Nephron (organoid): ENCODE measurements around the gene CAMKK1.
"Not testable (repeated sequence)": the region's sequence is repeated elsewhere in the genome, so short reads cannot be mapped to it uniquely, and the experiment has no call there.

Experiments
- H3K27ac Mint-ChIP-seq, 3 experiments: 2 replicates each; pipeline ENCODE4 v1.8.0; 2020; ENCODE audit warnings: mixed read lengths in 3 of 3, mild to moderate bottlenecking in 2 of 3, moderate library complexity in 1 of 3
- H3K27me3 Mint-ChIP-seq: 2 replicates; pipeline ENCODE4 v1.8.0; 2021; ENCODE audit warnings: low read depth, mild to moderate bottlenecking, moderate library complexity, mixed read lengths
- H3K36me3 Mint-ChIP-seq: 2 replicates; pipeline ENCODE4 v1.8.0; 2020; ENCODE audit warnings: low read depth, mixed read lengths
- H3K4me1 Mint-ChIP-seq: 2 replicates; pipeline ENCODE4 v1.8.0; 2020; ENCODE audit warnings: mixed read lengths
- H3K4me3 Mint-ChIP-seq, 3 experiments: 2 replicates each; pipeline ENCODE4 v1.8.0; 2020; ENCODE audit warnings: mild to moderate bottlenecking in 3 of 3, mixed read lengths in 3 of 3, moderate library complexity in 2 of 3
- H3K9me3 Mint-ChIP-seq: 2 replicates; pipeline ENCODE4 v1.8.0; 2020; ENCODE audit warnings: mixed read lengths
- CTCF ChIP-seq, 3 experiments: fragments of 200-600 bp; sonication (generic); IDR thresholded peaks; one replicate each; pipeline ENCODE4 v1.5.0; 2021; ENCODE audit warnings: antibody characterized with exemption in 3 of 3; ENCODE audit not compliant: unreplicated experiment in 3 of 3

The CAMKK1 gene

GRCh38 chr17:3857261-3858105, 35.4 kb downstream of the CAMKK1 start:
- Mint-ChIP-seq H3K36me3 (peaks cover 3% of the 10 kb centered on the region), H3K4me3 (no peak overlapping the region), H3K27ac (no peak overlapping the region), H3K4me1 (no peaks in the 10 kb centered on the region), H3K9me3 (no peaks in the 10 kb centered on the region), H3K27me3 (no peaks in the 10 kb centered on the region)
- TF ChIP-seq CTCF (IDR thresholded peaks at IDR 0.05; ENCODE audit: unreplicated experiment in 3 of 3): no peak

GRCh38 chr17:3854204-3854603, 38.6 kb downstream of the CAMKK1 start:
- H3K27me3 Mint-ChIP-seq, H3K27ac Mint-ChIP-seq, H3K36me3 Mint-ChIP-seq: not testable (repeated sequence)

DNA sequence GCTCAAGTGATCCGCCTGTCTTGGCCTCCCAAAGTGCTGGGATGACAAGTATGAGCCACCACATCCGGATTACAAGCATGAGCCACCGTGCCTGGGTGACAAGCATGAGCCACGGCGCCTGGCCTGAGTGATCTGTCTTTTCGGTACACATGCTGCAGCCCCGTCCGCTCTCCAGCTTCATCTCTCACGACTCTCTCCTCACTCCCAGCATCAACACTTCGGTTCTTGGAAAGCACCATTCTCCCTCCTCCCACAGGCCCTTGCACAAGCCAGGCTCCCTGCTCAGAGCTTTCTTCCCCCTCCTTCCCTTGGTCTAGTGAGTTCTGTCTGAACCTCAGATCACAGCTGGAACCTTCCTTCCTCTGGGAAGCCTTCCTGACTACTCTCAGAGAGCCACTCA, 40.3 kb downstream of the CAMKK1 start:
- no peak overlapping the region for H3K27ac Mint-ChIP-seq
- H3K9me3 Mint-ChIP-seq: no peaks in the 10 kb centered on the region
- no peak overlapping the region for H3K4me3 Mint-ChIP-seq
- no peak for TF ChIP-seq CTCF (IDR thresholded peaks at IDR 0.05; ENCODE audit: unreplicated experiment in 3 of 3)
- H3K27me3 Mint-ChIP-seq: peaks cover 8% of the 10 kb centered on the region
- no peaks in the 10 kb centered on the region for H3K36me3 Mint-ChIP-seq
- H3K4me1 Mint-ChIP-seq: no peaks in the 10 kb centered on the region

More at GRCh38 chr17:3854204-3854603, 38.6 kb downstream of the CAMKK1 start:
- H3K4me3 Mint-ChIP-seq, H3K4me1 Mint-ChIP-seq, H3K9me3 Mint-ChIP-seq: not testable (repeated sequence)

- no peaks in the 10 kb centered on the region for H3K4me1 Mint-ChIP-seq
Measured at GRCh38 chr17:3851461-3852100, 41.3 kb downstream of the CAMKK1 start.

GRCh38 chr17:3848229-3848835, 44.5 kb downstream of the CAMKK1 start:
- Mint-ChIP-seq H3K27ac (no peak overlapping the region), H3K36me3 (peaks cover 10% of the 10 kb centered on the region), H3K27me3 (peaks cover 8% of the 10 kb centered on the region), H3K9me3 (no peaks in the 10 kb centered on the region), H3K4me1 (peaks cover 14% of the 10 kb centered on the region), H3K4me3 (no peak overlapping the region)
- no peak for TF ChIP-seq CTCF (IDR thresholded peaks at IDR 0.05; ENCODE audit: unreplicated experiment in 3 of 3)

More at GRCh38 chr17:3851461-3852100, 41.3 kb downstream of the CAMKK1 start:
- H3K9me3 Mint-ChIP-seq: no peaks in the 10 kb centered on the region
- no peaks in the 10 kb centered on the region for H3K36me3 Mint-ChIP-seq
- H3K27ac Mint-ChIP-seq: no peak overlapping the region
- TF ChIP-seq CTCF (IDR thresholded peaks at IDR 0.05; ENCODE audit: unreplicated experiment in 3 of 3): no peak
- H3K27me3 Mint-ChIP-seq: peaks cover 8% of the 10 kb centered on the region
- H3K4me3 Mint-ChIP-seq: no peak overlapping the region

GRCh38 chr17:3847165-3847670, 45.6 kb downstream of the CAMKK1 start:
- peaks cover 8% of the 10 kb centered on the region for H3K27me3 Mint-ChIP-seq
- H3K9me3 Mint-ChIP-seq: no peaks in the 10 kb centered on the region
- no peak for TF ChIP-seq CTCF (IDR thresholded peaks at IDR 0.05; ENCODE audit: unreplicated experiment in 3 of 3)
- H3K4me1 Mint-ChIP-seq: peaks cover 14% of the 10 kb centered on the region
- H3K36me3 Mint-ChIP-seq: peaks cover 12% of the 10 kb centered on the region
- no peak overlapping the region for H3K27ac Mint-ChIP-seq
- peak overlapping the region; percentile 64 to 97 (median 97) for H3K4me3 Mint-ChIP-seq
